Fibroblast of lung (primary cell): ENCODE data around the gene IGF2R. TPM values are rescaled to one million over a fixed set of nuclear protein-coding genes. Genes with fewer than 3 reads are reported as not detected.

Source experiments
- DNase-seq, 2 donors: peaks; one replicate each; pipeline versions ENCODE4 v3.0.0 to v3.0.0-alpha.2; 2010; ENCODE audit warnings: low read depth in 2 of 2
- H2AFZ ChIP-seq: 2 replicates; pipeline ENCODE4 v1.5.1; 2012; ENCODE audit warnings: low read length, control low read depth, inconsistent platforms
- H3K27ac ChIP-seq: 2 replicates; pipeline ENCODE4 v1.5.1; 2011; ENCODE audit warnings: low read length, control low read depth; ENCODE audit not compliant: insufficient read depth
- H3K27me3 ChIP-seq: 2 replicates; pipeline ENCODE4 v1.5.1; 2011; ENCODE audit warnings: mild to moderate bottlenecking, low read length; ENCODE audit not compliant: control insufficient read depth, insufficient read depth
- H3K36me3 ChIP-seq: 2 replicates; pipeline ENCODE4 v1.5.1; 2011; ENCODE audit warnings: low read length; ENCODE audit not compliant: control insufficient read depth, insufficient read depth
- H3K4me1 ChIP-seq: 2 replicates; pipeline ENCODE4 v1.5.1; 2011; ENCODE audit warnings: low read length; ENCODE audit not compliant: control insufficient read depth, insufficient read depth; ENCODE audit errors: extremely low read depth
- H3K4me2 ChIP-seq: 2 replicates; pipeline ENCODE4 v1.5.1; 2011; ENCODE audit warnings: low read length, control low read depth; ENCODE audit not compliant: insufficient read depth; ENCODE audit errors: extremely low read depth
- H3K4me3 ChIP-seq, 4 experiments: fragments of 200-600 bp in 1 of 4; sonication (generic) in 1 of 4; replicated peaks in 1 of 4; 2 replicates each; pipeline ENCODE4 v1.5.1; 2011 to 2016; ENCODE audit warnings: low read length in 4 of 4, low read depth in 3 of 4, mild to moderate bottlenecking in 3 of 4, control low read depth in 2 of 4, inconsistent platforms in 1 of 4, mixed read lengths in 1 of 4; ENCODE audit not compliant: insufficient read depth in 1 of 4; ENCODE audit errors: control extremely low read depth in 1 of 4
- H3K79me2 ChIP-seq: 2 replicates; pipeline ENCODE4 v1.5.1; 2012; ENCODE audit warnings: mild to moderate bottlenecking, low read length, inconsistent platforms; ENCODE audit not compliant: control insufficient read depth, insufficient read depth
- H3K9ac ChIP-seq: 2 replicates; pipeline ENCODE4 v1.5.1; 2011; ENCODE audit warnings: mild to moderate bottlenecking, low read length, control low read depth; ENCODE audit not compliant: insufficient read depth
- H3K9me3 ChIP-seq: 2 replicates; pipeline ENCODE4 v1.5.1; 2012; ENCODE audit warnings: low read depth, low read length; ENCODE audit not compliant: control insufficient read depth, insufficient read depth
- H4K20me1 ChIP-seq: 2 replicates; pipeline ENCODE4 v1.5.1; 2011; ENCODE audit warnings: low read length; ENCODE audit not compliant: control insufficient read depth, insufficient read depth; ENCODE audit errors: extremely low read depth
- EZH2 ChIP-seq: IDR thresholded peaks from 2 replicates; pipeline ENCODE4 v1.5.1; 2012; ENCODE audit warnings: low read length, control low read depth, mild to moderate bottlenecking; ENCODE audit errors: missing control alignments
- polyA plus RNA-seq, 2 donors: library from polyadenylated mRNA; depleted of rRNA in 1 of 2; stranded (reverse) in 1 of 2; unstranded in 1 of 2; fragments of >200 nt; gene quantifications; 2 replicates each; pipeline ENCODE4 v1.2.1, GENCODE V29; 2011 to 2012; ENCODE audit warnings: missing spikeins in 1 of 2
- total RNA-seq: library from RNA; depleted of rRNA; stranded (reverse); fragments of >200 nt; gene quantifications from 2 replicates; pipeline ENCODE4 v1.2.1, GENCODE V29; 2014
- TF ChIP-seq, protein P1 (sequence below), 2 donors: IDR thresholded peaks in 1 of 2; conservative IDR thresholded peaks in 1 of 2; 1 replicate in 1 of 2; 2 replicates in 1 of 2; pipeline ENCODE4 v1.5.1; 2011 to 2012; ENCODE audit warnings: low read length in 2 of 2, control low read depth in 1 of 2, inconsistent platforms in 1 of 2, low read depth in 1 of 2, mild to moderate bottlenecking in 1 of 2

IGF2R gene
- total and polyA plus RNA-seq, 2 donors (not counting 1 experiment from before 2014, with no cell fraction given) = 37.6 to 300 TPM

GRCh38 chr6:160055378-160055777, 86.5 kb downstream of the IGF2R start:
- no peak overlapping the region for H3K9ac ChIP-seq
- H3K4me3 ChIP-seq = no peak overlapping the region
- no peak overlapping the region for H3K4me2 ChIP-seq
- no peak for TF ChIP-seq EZH2
- TF ChIP-seq, protein P1, sequence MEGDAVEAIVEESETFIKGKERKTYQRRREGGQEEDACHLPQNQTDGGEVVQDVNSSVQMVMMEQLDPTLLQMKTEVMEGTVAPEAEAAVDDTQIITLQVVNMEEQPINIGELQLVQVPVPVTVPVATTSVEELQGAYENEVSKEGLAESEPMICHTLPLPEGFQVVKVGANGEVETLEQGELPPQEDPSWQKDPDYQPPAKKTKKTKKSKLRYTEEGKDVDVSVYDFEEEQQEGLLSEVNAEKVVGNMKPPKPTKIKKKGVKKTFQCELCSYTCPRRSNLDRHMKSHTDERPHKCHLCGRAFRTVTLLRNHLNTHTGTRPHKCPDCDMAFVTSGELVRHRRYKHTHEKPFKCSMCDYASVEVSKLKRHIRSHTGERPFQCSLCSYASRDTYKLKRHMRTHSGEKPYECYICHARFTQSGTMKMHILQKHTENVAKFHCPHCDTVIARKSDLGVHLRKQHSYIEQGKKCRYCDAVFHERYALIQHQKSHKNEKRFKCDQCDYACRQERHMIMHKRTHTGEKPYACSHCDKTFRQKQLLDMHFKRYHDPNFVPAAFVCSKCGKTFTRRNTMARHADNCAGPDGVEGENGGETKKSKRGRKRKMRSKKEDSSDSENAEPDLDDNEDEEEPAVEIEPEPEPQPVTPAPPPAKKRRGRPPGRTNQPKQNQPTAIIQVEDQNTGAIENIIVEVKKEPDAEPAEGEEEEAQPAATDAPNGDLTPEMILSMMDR (conservative IDR thresholded peaks at IDR 0.05 in 1 of 2, IDR thresholded peaks at IDR 0.05 in 1 of 2; ENCODE audit: low read depth in 1 of 2, low read length in 2 of 2) = no peak
- no peaks in the 10 kb centered on the region for H3K4me1 ChIP-seq
- H4K20me1 ChIP-seq = no peaks in the 10 kb centered on the region
- H3K27me3 ChIP-seq = no peaks in the 10 kb centered on the region
- H3K27ac ChIP-seq = no peak overlapping the region
- no peak overlapping the region for H2AFZ ChIP-seq
- H3K79me2 ChIP-seq = no peaks in the 10 kb centered on the region
- peaks cover 32% of the 10 kb centered on the region for H3K36me3 ChIP-seq
- no peak for DNase-seq
- H3K9me3 ChIP-seq = no peaks in the 10 kb centered on the region

DNA sequence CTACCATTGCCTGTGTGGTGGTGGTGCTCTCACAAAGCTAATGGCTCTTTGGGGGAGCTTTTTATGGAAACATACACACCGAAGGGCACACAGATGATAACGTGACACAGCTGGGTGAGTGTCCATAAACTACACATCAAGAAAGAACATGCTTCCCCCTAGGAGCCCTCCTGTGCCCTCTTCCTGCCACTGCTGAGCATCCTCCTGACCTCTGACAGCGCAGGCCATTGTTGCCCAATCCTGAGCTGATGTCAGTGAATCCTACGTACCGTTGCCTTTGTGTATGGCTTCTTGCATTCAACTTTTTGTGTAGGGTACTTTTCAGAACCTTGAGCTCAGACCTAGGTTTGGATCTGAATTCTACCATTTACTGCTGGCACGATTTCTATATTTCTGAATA, 86.9 kb downstream of the IGF2R start:
- DNase-seq = no peak
- no peak overlapping the region for H3K27ac ChIP-seq
- no peak overlapping the region for H3K4me3 ChIP-seq
- no peaks in the 10 kb centered on the region for H3K27me3 ChIP-seq
- no peak overlapping the region for H3K4me2 ChIP-seq
- no peak overlapping the region for H2AFZ ChIP-seq
- no peaks in the 10 kb centered on the region for H3K4me1 ChIP-seq
- H3K9ac ChIP-seq = no peak overlapping the region
- no peaks in the 10 kb centered on the region for H4K20me1 ChIP-seq
- peaks cover 35% of the 10 kb centered on the region for H3K36me3 ChIP-seq
- H3K9me3 ChIP-seq = no peaks in the 10 kb centered on the region
- TF ChIP-seq EZH2 = no peak
- TF ChIP-seq, protein P1 (conservative IDR thresholded peaks at IDR 0.05 in 1 of 2, IDR thresholded peaks at IDR 0.05 in 1 of 2; ENCODE audit: low read depth in 1 of 2, low read length in 2 of 2) = no peak
- no peaks in the 10 kb centered on the region for H3K79me2 ChIP-seq

GRCh38 chr6:160057080-160057479, 88.2 kb downstream of the IGF2R start:
- Histone ChIP-seq H3K27me3 (no peaks in the 10 kb centered on the region), H3K9ac (no peak overlapping the region), H3K79me2 (no peaks in the 10 kb centered on the region), H3K9me3 (no peaks in the 10 kb centered on the region), H2AFZ (no peak overlapping the region), H3K27ac (no peak overlapping the region), H4K20me1 (no peaks in the 10 kb centered on the region), H3K4me2 (no peak overlapping the region), H3K36me3 (peaks cover 40% of the 10 kb centered on the region), H3K4me3 (no peak overlapping the region), H3K4me1 (no peaks in the 10 kb centered on the region)
- no peak for DNase-seq
- TF ChIP-seq EZH2 = no peak
- TF ChIP-seq, protein P1 (conservative IDR thresholded peaks at IDR 0.05 in 1 of 2, IDR thresholded peaks at IDR 0.05 in 1 of 2; ENCODE audit: low read depth in 1 of 2, low read length in 2 of 2) = no peak
